GM23248 (cell line): ENCODE data around the gene NANS. TPM values are rescaled to one million over a fixed set of nuclear protein-coding genes. Genes with fewer than 3 reads are reported as not detected.

Source experiments
- DNase-seq: peaks from one replicate; pipeline ENCODE4 v3.0.0-alpha.2; 2015
- H2AFZ ChIP-seq: fragments of 200-600 bp; sonication (generic); 2 replicates; pipeline ENCODE4 v1.6.1; 2016; ENCODE audit warnings: antibody characterized with exemption
- H3F3A ChIP-seq: fragments of 200-600 bp; sonication (generic); 2 replicates; pipeline ENCODE4 v1.6.1; 2016; ENCODE audit warnings: mild to moderate bottlenecking, antibody characterized with exemption, mixed run types; ENCODE audit not compliant: insufficient read depth
- H3K27ac ChIP-seq: fragments of 200-600 bp; sonication (generic); 2 replicates; pipeline ENCODE4 v1.5.1; 2016; ENCODE audit warnings: mild to moderate bottlenecking
- H3K27me3 ChIP-seq: fragments of 200-600 bp; sonication (generic); replicated peaks from 2 replicates; pipeline ENCODE4 v1.6.1; 2016; ENCODE audit warnings: mild to moderate bottlenecking; ENCODE audit not compliant: insufficient read depth
- H3K36me3 ChIP-seq: fragments of 200-600 bp; sonication (generic); 2 replicates; pipeline ENCODE4 v1.6.1; 2016; ENCODE audit warnings: low read depth, mild to moderate bottlenecking
- H3K4me1 ChIP-seq: fragments of 200-600 bp; sonication (generic); 2 replicates; pipeline ENCODE4 v1.6.1; 2016; ENCODE audit warnings: mild to moderate bottlenecking; ENCODE audit not compliant: insufficient read depth
- H3K4me2 ChIP-seq: fragments of 200-600 bp; sonication (generic); one replicate; pipeline ENCODE4 v1.6.1; 2016; ENCODE audit warnings: mild to moderate bottlenecking; ENCODE audit not compliant: unreplicated experiment
- H3K4me3 ChIP-seq: fragments of 200-600 bp; sonication (generic); 2 replicates; pipeline ENCODE4 v1.5.1; 2016; ENCODE audit warnings: mild to moderate bottlenecking
- H3K79me2 ChIP-seq: fragments of 200-600 bp; sonication (generic); 2 replicates; pipeline ENCODE4 v1.6.1; 2016; ENCODE audit warnings: mild to moderate bottlenecking; ENCODE audit not compliant: insufficient read depth
- H3K9ac ChIP-seq: fragments of 200-600 bp; sonication (generic); 2 replicates; pipeline ENCODE4 v1.6.1; 2016; ENCODE audit warnings: mild to moderate bottlenecking
- H3K9me2 ChIP-seq: fragments of 200-600 bp; sonication (generic); 2 replicates; pipeline ENCODE4 v1.6.1; 2016; ENCODE audit warnings: mixed run types, mild to moderate bottlenecking, moderate library complexity; ENCODE audit not compliant: insufficient read depth
- H3K9me3 ChIP-seq: fragments of 200-600 bp; sonication (generic); one replicate; pipeline ENCODE4 v1.6.1; 2017; ENCODE audit warnings: low read depth
- H4K20me1 ChIP-seq: fragments of 200-600 bp; sonication (generic); 2 replicates; pipeline ENCODE4 v1.6.0; 2016; ENCODE audit not compliant: insufficient read depth
- EZH2 ChIP-seq: fragments of 200-600 bp; sonication (generic); IDR thresholded peaks from 2 replicates; pipeline ENCODE4 v1.6.1; 2018; ENCODE audit warnings: antibody characterized with exemption, mild to moderate bottlenecking; ENCODE audit not compliant: insufficient read depth, poor library complexity, severe bottlenecking
- EZH2phosphoT487 ChIP-seq: fragments of 200-600 bp; sonication (generic); IDR thresholded peaks from 2 replicates; pipeline ENCODE4 v1.6.1; 2018; ENCODE audit warnings: antibody characterized with exemption, moderate library complexity, mild to moderate bottlenecking, low read depth; ENCODE audit not compliant: insufficient read depth
- WGBS, 2 experiments: methylation state at CpG; one replicate each; pipeline ENCODE4 v1.1.6; 2015 to 2017; ENCODE audit warnings: low lambda C conversion rate in 2 of 2, low coverage in 1 of 2; ENCODE audit errors: missing lambda C conversion rate in 2 of 2; 5-methylcytosine and 5-hydroxymethylcytosine counted together
- in situ Hi-C: fragments of 300-500 bp; cut with MboI; formaldehyde crosslinking; loops from 2 replicates; pipeline ENCODE4 v1.15.0; 2020
- polyA plus RNA-seq: library from polyadenylated mRNA; unstranded; fragments of >200 nt; fragmentation: Nextera tagmentation; extraction: Ambion mirVana; gene quantifications from 2 replicates; pipeline ENCODE4 v1.2.1, GENCODE V29; 2016
- total RNA-seq: library from RNA; depleted of rRNA; stranded (reverse); fragments of >200 nt; shearing (Covaris generic); gene quantifications from 2 replicates; pipeline ENCODE4 v1.2.3, GENCODE V29; 2014

The NANS gene
- total and polyA plus RNA-seq, 2 experiments from 2014 or later, result 80.8 to 128 TPM

GRCh38 chr9:98045234-98046179 is 11.0 kb upstream of the NANS start:
- no peak overlapping the region for H3K4me2 ChIP-seq
- no peaks in the 10 kb centered on the region for H3K79me2 ChIP-seq
- H3F3A ChIP-seq, result no peaks in the 10 kb centered on the region
- WGBS, 2 experiments, result 78 to 82% methylated on average over 6 of the region's 6 CpGs
- H3K9me2 ChIP-seq, result no peaks in the 10 kb centered on the region
- H4K20me1 ChIP-seq, result no peaks in the 10 kb centered on the region
- no peaks in the 10 kb centered on the region for H3K4me1 ChIP-seq
- H3K4me3 ChIP-seq, result no peak overlapping the region
- in situ Hi-C loops, result no loop called here
- no peak overlapping the region for H3K27ac ChIP-seq
- no peaks in the 10 kb centered on the region for H3K36me3 ChIP-seq
- no peaks in the 10 kb centered on the region for H3K27me3 ChIP-seq
- H3K9ac ChIP-seq, result no peak overlapping the region
- TF ChIP-seq EZH2phosphoT487 (no peak), EZH2 (no peak)
- no peak for DNase-seq
- H2AFZ ChIP-seq, result no peak overlapping the region; the same call in 1 of the 2 replicates
- no peaks in the 10 kb centered on the region for H3K9me3 ChIP-seq

GRCh38 chr9:98046180-98046543 is 10.4 kb upstream of the NANS start:
- DNase-seq, result no peak
- Histone ChIP-seq H3K9me3 (no peaks in the 10 kb centered on the region), H2AFZ (no peak overlapping the region), H3K4me3 (no peak overlapping the region), H3K9ac (no peak overlapping the region), H3K9me2 (no peaks in the 10 kb centered on the region), H3K4me1 (no peaks in the 10 kb centered on the region), H3K79me2 (no peaks in the 10 kb centered on the region), H3K36me3 (no peaks in the 10 kb centered on the region), H3F3A (no peaks in the 10 kb centered on the region), H3K27me3 (no peaks in the 10 kb centered on the region), H4K20me1 (no peaks in the 10 kb centered on the region), H3K27ac (no peak overlapping the region), H3K4me2 (no peak overlapping the region)
- WGBS, 2 experiments, result 95 to 97% methylated on average over 9 of the region's 9 CpGs
- TF ChIP-seq EZH2 (no peak), EZH2phosphoT487 (no peak)
- in situ Hi-C loops, result no loop called here

- Histone ChIP-seq H3K4me2 (no peak overlapping the region), H3K9ac (no peak overlapping the region), H3K36me3 (no peaks in the 10 kb centered on the region), H3K27me3 (no peaks in the 10 kb centered on the region), H3K9me2 (no peaks in the 10 kb centered on the region), H3K27ac (no peak overlapping the region), H3K9me3 (no peaks in the 10 kb centered on the region), H3K4me3 (no peak overlapping the region), H3K79me2 (no peaks in the 10 kb centered on the region), H2AFZ (no peak overlapping the region), H3K4me1 (no peaks in the 10 kb centered on the region), H4K20me1 (no peaks in the 10 kb centered on the region), H3F3A (no peaks in the 10 kb centered on the region)
- DNase-seq, result no peak
- 78 to 79% methylated on average over 5 of the region's 5 CpGs for WGBS, 2 experiments
- in situ Hi-C loops, result no loop called here
- no peak for TF ChIP-seq EZH2phosphoT487
These were observed 9.5 kb upstream of the NANS start for GRCh38 chr9:98047002-98047401.

GRCh38 chr9:98049288-98050072 is 7.1 kb upstream of the NANS start:
- DNase-seq, result no peak
- H3K4me2 ChIP-seq, result no peak overlapping the region
- no peaks in the 10 kb centered on the region for H3K79me2 ChIP-seq
- in situ Hi-C loops, result no loop called here
- H3K27ac ChIP-seq, result no peak overlapping the region
- no peaks in the 10 kb centered on the region for H3K9me3 ChIP-seq
- no peaks in the 10 kb centered on the region for H3K4me1 ChIP-seq
- WGBS, 2 experiments, result 19 to 45% methylated on average over 1 of the region's 1 CpG
- no peak overlapping the region for H2AFZ ChIP-seq
- H3K4me3 ChIP-seq, result no peak overlapping the region
- no peak overlapping the region for H3K9ac ChIP-seq
- no peaks in the 10 kb centered on the region for H3K27me3 ChIP-seq
- no peak for TF ChIP-seq EZH2phosphoT487
- TF ChIP-seq EZH2, result no peak
- H3K36me3 ChIP-seq, result no peaks in the 10 kb centered on the region
- H4K20me1 ChIP-seq, result no peaks in the 10 kb centered on the region
- no peaks in the 10 kb centered on the region for H3K9me2 ChIP-seq
- H3F3A ChIP-seq, result no peaks in the 10 kb centered on the region
